ENCODE measurements around the gene DNHD1. TPM values are rescaled to one million over a fixed set of nuclear protein-coding genes. Genes with fewer than 3 reads are reported as not detected.

Gene DNHD1
- total and polyA plus RNA-seq, 2 donors: 3.4 to 21.6 TPM

DNA sequence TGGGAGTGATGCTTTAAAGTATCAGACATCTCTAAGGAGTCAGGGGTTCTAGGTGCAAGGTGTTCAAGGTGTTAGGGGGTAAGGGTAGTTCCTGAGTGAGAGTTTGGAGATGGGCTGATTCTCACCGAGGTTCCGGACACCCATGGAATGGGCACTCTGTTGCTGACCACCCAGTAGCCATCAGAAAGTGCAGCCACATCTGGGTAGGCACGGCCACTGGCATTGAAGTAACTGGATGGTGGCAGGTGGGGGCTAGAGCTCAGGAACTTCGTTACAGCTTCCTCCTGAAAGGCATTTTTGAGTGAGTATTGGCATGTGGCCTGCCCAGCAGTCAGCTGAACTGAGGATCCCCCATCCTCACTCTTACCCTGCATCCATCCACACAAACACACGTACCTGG, 118.0 kb downstream of the DNHD1 start:
- no peak overlapping the region for H3K4me3 ChIP-seq (ENCODE audit: low read length in 2 of 2)
- no peak for DNase-seq (ENCODE audit: low read depth in 6 of 9, low spot score in 9 of 9)
- no peak overlapping the region for H3K27ac ChIP-seq (ENCODE audit: low read depth in 1 of 2, low read length in 1 of 2)
- H3K4me1 ChIP-seq (ENCODE audit: control insufficient read depth in 2 of 2, insufficient read depth in 2 of 2, low read length in 2 of 2): peaks cover 22 to 34% of the 10 kb centered on the region in 2 donors
- peaks cover 22 to 24% of the 10 kb centered on the region in 2 donors for H3K36me3 ChIP-seq (ENCODE audit: control insufficient read depth in 2 of 2, insufficient read depth in 2 of 2, low read length in 1 of 2)
- H3K9me3 ChIP-seq (ENCODE audit: control insufficient read depth in 2 of 2, insufficient read depth in 1 of 2, low read length in 1 of 2): no peaks in the 10 kb centered on the region
- no peaks in the 10 kb centered on the region for H3K27me3 ChIP-seq (ENCODE audit: control insufficient read depth in 2 of 2, insufficient read depth in 1 of 2, low read length in 1 of 2)
- 98% methylated on average over 5 of the region's 5 CpGs for WGBS

DNA sequence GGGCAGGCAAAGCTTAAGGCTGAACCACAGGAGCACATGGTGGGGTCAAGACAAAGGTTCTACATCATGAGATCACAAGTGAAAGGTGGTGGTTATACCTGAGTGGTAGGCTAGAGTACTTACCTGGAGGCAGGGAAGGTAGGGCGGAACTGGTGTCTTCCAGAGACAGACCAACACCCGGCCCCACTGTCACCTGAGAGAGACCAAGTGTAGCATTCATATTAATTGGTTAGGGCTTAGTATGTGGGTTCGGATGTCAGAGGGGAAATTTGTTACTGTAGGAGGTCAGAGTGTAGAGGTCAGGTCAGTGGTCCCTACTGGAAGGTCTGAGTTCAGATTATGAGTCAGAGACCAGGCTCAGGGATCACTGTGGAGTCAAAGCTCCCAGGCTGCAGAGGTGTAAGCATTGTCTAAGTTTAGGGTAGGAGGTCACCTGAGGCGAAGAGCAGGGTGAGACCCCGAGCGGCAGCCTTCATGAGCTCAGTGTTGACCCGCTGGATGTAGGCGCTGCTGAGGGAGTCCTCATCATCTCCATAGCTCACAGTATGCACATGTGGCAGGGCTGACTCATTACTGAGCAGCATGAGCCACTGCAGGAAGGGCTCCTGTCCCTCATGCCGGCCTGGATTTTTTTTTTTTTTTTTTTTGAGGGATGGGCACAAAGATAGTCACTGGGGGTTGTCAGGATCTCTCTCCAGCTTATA, 119.0 kb downstream of the DNHD1 start:
- Histone ChIP-seq H3K4me3 (ENCODE audit: low read length in 2 of 2) (no peak overlapping the region), H3K36me3 (ENCODE audit: control insufficient read depth in 2 of 2, insufficient read depth in 2 of 2, low read length in 1 of 2) (peaks cover 12 to 15% of the 10 kb centered on the region in 2 donors), H3K4me1 (ENCODE audit: control insufficient read depth in 2 of 2, insufficient read depth in 2 of 2, low read length in 2 of 2) (peaks cover 17 to 28% of the 10 kb centered on the region in 2 donors), H3K27me3 (ENCODE audit: control insufficient read depth in 2 of 2, insufficient read depth in 1 of 2, low read length in 1 of 2) (no peaks in the 10 kb centered on the region), H3K27ac (ENCODE audit: low read depth in 1 of 2, low read length in 1 of 2) (no peak overlapping the region), H3K9me3 (ENCODE audit: control insufficient read depth in 2 of 2, insufficient read depth in 1 of 2, low read length in 1 of 2) (no peaks in the 10 kb centered on the region)
- WGBS: 98% methylated on average over 9 of the region's 9 CpGs
- no peak for DNase-seq (ENCODE audit: low read depth in 6 of 9, low spot score in 9 of 9)

DNA sequence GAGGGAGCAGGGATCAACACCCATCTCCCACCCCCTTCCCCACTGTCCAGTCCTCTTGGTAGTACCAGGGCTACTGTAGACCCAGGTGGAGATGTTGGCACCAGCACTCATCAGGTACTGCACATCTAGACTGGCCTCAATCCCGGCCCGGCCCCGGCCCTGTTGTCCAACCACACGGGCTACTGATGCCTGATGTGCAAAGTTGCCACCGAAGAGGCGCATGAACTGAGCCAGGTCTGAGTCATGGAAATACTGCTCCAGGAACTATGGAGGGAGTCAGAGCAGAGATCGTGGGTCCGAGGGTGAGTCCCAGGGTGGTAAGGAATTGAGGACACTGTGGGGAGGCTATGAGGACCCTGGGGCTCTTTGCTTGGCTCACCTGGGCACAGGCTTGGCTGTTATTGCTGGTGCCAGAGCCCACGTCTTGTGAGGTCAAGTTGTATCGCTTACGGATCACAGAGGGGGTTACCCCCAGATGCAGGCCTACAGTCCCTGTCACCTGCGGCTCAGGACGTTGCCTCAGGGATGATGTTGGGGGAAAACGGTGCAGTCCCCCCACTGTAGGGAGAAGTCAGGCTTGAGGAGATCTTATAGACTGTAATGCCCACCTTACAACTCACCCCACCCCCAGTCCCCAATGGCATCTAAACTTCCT, 119.6 kb downstream of the DNHD1 start:
- WGBS: 94% methylated on average over 14 of the region's 14 CpGs
- peaks cover 12 to 15% of the 10 kb centered on the region in 2 donors for H3K36me3 ChIP-seq (ENCODE audit: control insufficient read depth in 2 of 2, insufficient read depth in 2 of 2, low read length in 1 of 2)
- H3K27me3 ChIP-seq (ENCODE audit: control insufficient read depth in 2 of 2, insufficient read depth in 1 of 2, low read length in 1 of 2): no peaks in the 10 kb centered on the region
- no peaks in the 10 kb centered on the region for H3K9me3 ChIP-seq (ENCODE audit: control insufficient read depth in 2 of 2, insufficient read depth in 1 of 2, low read length in 1 of 2)
- H3K4me1 ChIP-seq (ENCODE audit: control insufficient read depth in 2 of 2, insufficient read depth in 2 of 2, low read length in 2 of 2): peaks cover 11 to 23% of the 10 kb centered on the region in 2 donors
- H3K4me3 ChIP-seq (ENCODE audit: low read length in 2 of 2): no peak overlapping the region
- DNase-seq (ENCODE audit: low read depth in 6 of 9, low spot score in 9 of 9): no peak
- no peak overlapping the region for H3K27ac ChIP-seq (ENCODE audit: low read depth in 1 of 2, low read length in 1 of 2)

DNA sequence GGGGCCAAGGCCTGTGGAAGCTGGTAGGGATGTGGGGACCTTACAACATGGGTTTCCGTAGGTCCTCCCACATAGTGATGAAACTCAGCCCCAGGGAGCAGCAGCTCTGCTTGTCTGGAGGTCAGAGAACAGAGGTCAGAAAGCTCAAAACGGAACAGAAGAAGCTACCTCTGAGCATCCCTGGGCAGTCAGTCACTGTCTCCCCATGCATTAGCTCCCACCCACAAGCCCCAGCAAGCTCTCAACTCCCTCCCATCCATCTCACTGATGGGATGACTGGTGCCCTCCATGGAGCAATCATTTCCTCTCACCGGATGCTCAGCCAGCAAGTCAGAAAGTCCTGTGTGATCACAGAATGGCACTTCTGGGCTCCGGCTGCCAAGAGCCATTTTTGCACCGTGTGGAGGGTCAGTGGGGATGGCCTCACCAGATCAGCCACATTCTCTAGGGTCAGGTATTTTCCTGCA, 120.3 kb downstream of the DNHD1 start:
- Histone ChIP-seq H3K4me3 (ENCODE audit: low read length in 2 of 2) (no peak overlapping the region), H3K27me3 (ENCODE audit: control insufficient read depth in 2 of 2, insufficient read depth in 1 of 2, low read length in 1 of 2) (no peaks in the 10 kb centered on the region), H3K9me3 (ENCODE audit: control insufficient read depth in 2 of 2, insufficient read depth in 1 of 2, low read length in 1 of 2) (peaks cover 0 to 3% of the 10 kb centered on the region in 2 donors), H3K27ac (ENCODE audit: low read depth in 1 of 2, low read length in 1 of 2) (no peak overlapping the region), H3K36me3 (ENCODE audit: control insufficient read depth in 2 of 2, insufficient read depth in 2 of 2, low read length in 1 of 2) (peaks cover 12 to 15% of the 10 kb centered on the region in 2 donors), H3K4me1 (ENCODE audit: control insufficient read depth in 2 of 2, insufficient read depth in 2 of 2, low read length in 2 of 2) (peaks cover 11 to 23% of the 10 kb centered on the region in 2 donors)
- WGBS: 93% methylated on average over 5 of the region's 5 CpGs
- DNase-seq (ENCODE audit: low read depth in 6 of 9, low spot score in 9 of 9): no peak

DNA sequence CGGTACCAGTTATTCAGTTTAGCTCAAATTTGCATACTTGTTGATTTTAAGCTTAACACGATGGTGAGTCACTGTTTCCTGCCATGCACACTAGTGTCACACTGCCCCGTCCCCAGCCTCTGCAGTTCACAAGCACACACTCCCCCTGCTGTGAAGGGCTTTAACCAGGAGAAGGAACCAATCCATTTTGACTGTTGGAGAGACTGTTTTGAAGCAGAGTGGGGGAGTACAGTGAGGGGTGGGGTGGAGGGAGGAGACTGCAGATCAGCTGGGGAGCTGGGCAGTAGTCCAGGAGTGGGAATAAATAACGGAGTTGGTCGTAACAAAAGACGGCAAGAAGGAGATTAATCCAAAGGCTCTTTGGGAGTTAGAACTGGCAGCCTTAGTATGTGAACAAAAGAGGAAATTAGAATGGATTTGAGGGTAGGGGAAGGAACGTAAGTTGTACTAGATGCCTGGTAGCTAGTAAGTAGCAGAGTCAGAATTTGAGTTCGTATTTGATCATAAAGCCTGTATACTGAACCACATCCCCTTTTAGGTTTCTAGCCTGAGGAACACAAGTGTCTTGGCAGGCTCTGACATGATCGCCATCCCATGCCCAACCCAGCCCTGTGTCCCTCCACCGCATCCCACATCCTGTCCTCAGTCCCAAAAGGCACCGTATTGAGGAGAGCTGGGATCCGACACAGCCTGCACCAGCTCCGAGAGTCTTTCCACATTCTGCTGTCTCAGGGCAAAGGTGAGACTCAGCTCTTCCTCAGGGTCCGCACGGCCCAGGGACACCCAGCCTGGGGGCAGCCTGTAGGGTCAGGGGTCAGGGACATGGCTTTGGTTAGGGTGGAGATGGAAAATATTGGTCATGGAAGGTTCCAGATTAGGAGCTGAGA, 121.3 kb downstream of the DNHD1 start:
- peaks cover 12 to 15% of the 10 kb centered on the region in 2 donors for H3K36me3 ChIP-seq (ENCODE audit: control insufficient read depth in 2 of 2, insufficient read depth in 2 of 2, low read length in 1 of 2)
- no peaks in the 10 kb centered on the region for H3K27me3 ChIP-seq (ENCODE audit: control insufficient read depth in 2 of 2, insufficient read depth in 1 of 2, low read length in 1 of 2)
- peaks cover 0 to 6% of the 10 kb centered on the region in 2 donors for H3K9me3 ChIP-seq (ENCODE audit: control insufficient read depth in 2 of 2, insufficient read depth in 1 of 2, low read length in 1 of 2)
- DNase-seq (ENCODE audit: low read depth in 6 of 9, low spot score in 9 of 9): peak in 2 of 9 donors; percentile 12 to 40
- peak overlapping the region; percentile 61 to 86 for H3K27ac ChIP-seq (ENCODE audit: low read depth in 1 of 2, low read length in 1 of 2)
- peaks cover 7 to 17% of the 10 kb centered on the region in 2 donors for H3K4me1 ChIP-seq (ENCODE audit: control insufficient read depth in 2 of 2, insufficient read depth in 2 of 2, low read length in 2 of 2)
- 9% methylated on average over 15 of the region's 15 CpGs for WGBS
- H3K4me3 ChIP-seq (ENCODE audit: low read length in 2 of 2): peak overlapping the region; percentile 71 to 84

DNA sequence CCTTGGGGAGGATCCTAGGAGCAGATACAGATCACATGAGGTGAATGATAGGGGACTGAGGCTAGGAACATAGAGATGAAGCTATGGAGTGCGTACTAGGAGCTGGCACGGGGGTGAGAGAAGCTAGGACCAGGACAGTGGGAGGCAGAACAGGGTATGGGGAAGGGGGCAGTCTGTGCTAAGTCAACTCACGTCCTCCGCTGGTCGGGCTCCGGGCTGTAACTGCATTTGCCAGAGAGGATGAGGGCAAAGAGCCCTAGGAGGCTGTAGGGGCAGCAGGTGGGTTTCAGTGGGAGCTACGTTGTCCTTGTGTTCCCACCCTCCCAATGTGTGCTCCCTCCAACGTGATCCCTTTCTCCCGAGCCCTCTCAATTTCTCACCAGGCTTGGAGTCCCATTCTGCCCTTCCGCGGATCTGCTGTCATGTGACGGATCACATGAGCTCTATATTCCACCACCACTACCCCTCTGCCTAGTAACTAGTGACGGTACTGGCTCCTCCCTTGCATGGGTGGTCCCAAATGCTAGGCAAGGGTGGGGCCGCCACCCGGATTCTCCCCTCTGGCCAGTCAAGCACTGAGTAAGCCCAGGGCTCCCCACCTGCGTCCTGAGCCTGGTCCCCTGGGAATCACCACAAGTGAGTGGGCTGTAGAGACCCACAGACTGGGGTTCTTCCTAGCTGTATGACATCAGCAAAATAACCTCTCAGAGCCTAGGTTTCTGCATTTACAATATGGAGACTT, 122.1 kb downstream of the DNHD1 start, which contains the start of gene TPP1:
Gene TPP1 (minus strand): TSS at position 419 of the 742 bp plus-strand sequence. CDS start 22 bp downstream, at position 397.
- H3K36me3 ChIP-seq (ENCODE audit: control insufficient read depth in 2 of 2, insufficient read depth in 2 of 2, low read length in 1 of 2): peaks cover 15 to 20% of the 10 kb centered on the region in 2 donors
- H3K4me3 ChIP-seq (ENCODE audit: low read length in 2 of 2): peak within 1 kb of the TSS; percentile 71 to 84
- peaks cover 7 to 17% of the 10 kb centered on the region in 2 donors for H3K4me1 ChIP-seq (ENCODE audit: control insufficient read depth in 2 of 2, insufficient read depth in 2 of 2, low read length in 2 of 2)
- H3K27ac ChIP-seq (ENCODE audit: low read depth in 1 of 2, low read length in 1 of 2): peak within 1 kb of the TSS; percentile 61 to 86
- peak; percentile 80 to 97 (median 92) for DNase-seq (ENCODE audit: low read depth in 6 of 9, low spot score in 9 of 9)
- H3K27me3 ChIP-seq (ENCODE audit: control insufficient read depth in 2 of 2, insufficient read depth in 1 of 2, low read length in 1 of 2): no peaks in the 10 kb centered on the region
- under 1% methylated on average over 16 of the region's 16 CpGs for WGBS
- H3K9me3 ChIP-seq (ENCODE audit: control insufficient read depth in 2 of 2, insufficient read depth in 1 of 2, low read length in 1 of 2): peaks cover 0 to 6% of the 10 kb centered on the region in 2 donors

DNA sequence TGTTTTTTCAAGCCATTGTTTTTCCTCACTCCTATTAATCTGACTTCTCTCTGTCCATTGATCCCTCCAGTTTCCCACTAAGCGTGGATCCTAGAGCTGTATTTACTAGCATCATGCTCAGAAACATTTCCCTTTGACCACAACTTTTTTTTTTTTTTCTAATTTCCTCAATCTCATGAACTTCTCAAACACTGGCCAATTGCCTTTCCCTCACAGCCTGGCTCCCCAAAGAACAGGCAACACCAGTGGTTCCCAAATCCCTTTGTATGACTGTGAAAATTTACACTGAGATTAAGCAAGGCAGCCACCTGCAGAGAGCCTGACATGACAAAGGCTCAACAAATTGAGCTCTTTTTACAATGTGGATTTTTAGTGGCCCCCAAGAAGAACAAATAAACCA, 123.6 kb downstream of the DNHD1 start:
- H3K4me1 ChIP-seq (ENCODE audit: control insufficient read depth in 2 of 2, insufficient read depth in 2 of 2, low read length in 2 of 2): peaks cover 7 to 17% of the 10 kb centered on the region in 2 donors
- H3K4me3 ChIP-seq (ENCODE audit: low read length in 2 of 2): no peak overlapping the region
- DNase-seq (ENCODE audit: low read depth in 6 of 9, low spot score in 9 of 9): no peak
- peaks cover 0 to 6% of the 10 kb centered on the region in 2 donors for H3K9me3 ChIP-seq (ENCODE audit: control insufficient read depth in 2 of 2, insufficient read depth in 1 of 2, low read length in 1 of 2)
- peaks cover 12 to 21% of the 10 kb centered on the region in 2 donors for H3K36me3 ChIP-seq (ENCODE audit: control insufficient read depth in 2 of 2, insufficient read depth in 2 of 2, low read length in 1 of 2)
- no peaks in the 10 kb centered on the region for H3K27me3 ChIP-seq (ENCODE audit: control insufficient read depth in 2 of 2, insufficient read depth in 1 of 2, low read length in 1 of 2)
- 94% methylated on average over 1 of the region's 1 CpG for WGBS
- H3K27ac ChIP-seq (ENCODE audit: low read depth in 1 of 2, low read length in 1 of 2): no peak overlapping the region

Measured in thymus (tissue), 11 donors.